UCSD-AML1 (cell line): ENCODE results near the gene SPATA31D1.

Source experiments
- DNase-seq: peaks from one replicate; lab custom pipeline; 2025; ENCODE audit not compliant: unreplicated experiment; lab: John Stamatoyannopoulos, UW

Gene SPATA31D1

GRCh38 chr9:82020331-82020730 lies 31.8 kb downstream of the SPATA31D1 start:
- DNase-seq: no peak

- DNase-seq: no peak
These were observed 32.6 kb downstream of the SPATA31D1 start for GRCh38 chr9:82021198-82021597.

DNA sequence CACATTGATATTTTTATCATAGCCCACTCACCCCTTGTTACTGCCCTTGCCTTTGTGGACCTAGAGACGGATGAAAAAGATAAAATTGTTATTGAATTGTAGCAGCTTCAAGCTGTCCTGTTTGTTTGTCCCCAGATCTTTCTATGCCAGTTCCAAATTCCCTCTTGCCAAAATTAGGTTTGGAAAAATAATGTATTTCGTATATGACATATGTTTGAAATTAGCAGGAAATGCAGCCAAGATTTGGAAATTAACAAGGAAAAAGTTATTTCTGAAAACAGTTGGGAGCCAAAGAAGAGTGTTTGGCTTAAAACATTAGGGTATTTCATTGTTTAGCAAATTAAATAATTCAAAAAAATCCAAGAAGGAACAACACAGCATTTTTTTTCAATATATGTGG lies 33.5 kb downstream of the SPATA31D1 start:
- DNase-seq: no peak

DNA sequence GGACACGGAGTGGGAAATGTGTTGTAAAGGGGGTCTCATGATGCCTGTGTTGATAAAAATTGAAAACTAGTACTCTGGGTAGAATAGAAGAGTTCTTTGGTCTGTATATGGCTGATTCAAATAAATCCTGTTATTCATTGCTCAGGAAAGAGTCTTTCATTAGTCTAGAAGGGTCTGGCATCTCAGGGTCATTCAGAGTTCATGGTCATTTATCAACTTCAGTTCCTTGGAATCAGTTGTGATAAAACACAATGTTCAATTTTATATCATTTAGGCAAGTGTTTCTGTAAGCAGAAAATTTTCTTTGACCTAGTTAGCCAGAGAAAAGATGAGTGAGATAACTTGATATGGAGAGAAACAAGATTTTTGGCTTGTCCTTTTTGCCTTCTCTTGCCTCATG lies 36.3 kb downstream of the SPATA31D1 start:
- DNase-seq: no peak

GRCh38 chr9:82031538-82032280 lies 43.1 kb downstream of the SPATA31D1 start:
- DNase-seq: no peak

- no peak for DNase-seq
These were observed 46.6 kb downstream of the SPATA31D1 start for GRCh38 chr9:82034956-82035731.

DNA sequence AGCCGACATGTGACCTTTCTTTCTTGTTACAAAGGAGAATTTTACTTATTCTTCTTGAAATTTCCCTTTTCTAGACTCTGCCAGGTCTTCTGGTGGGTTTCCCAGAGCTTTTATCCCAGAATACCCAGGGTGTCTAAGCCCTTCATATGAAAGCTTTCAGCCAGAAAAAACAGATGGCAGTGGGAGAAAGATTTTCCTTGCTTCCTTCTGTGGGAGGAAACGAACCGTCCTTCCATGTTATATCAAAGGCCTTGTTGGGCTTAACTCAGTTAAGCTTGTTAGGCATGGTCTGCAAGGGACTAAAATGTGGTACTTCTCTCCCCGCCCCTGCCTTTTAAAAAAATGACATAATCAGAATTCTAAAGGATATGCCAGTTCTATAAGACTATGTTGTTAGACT lies 47.5 kb downstream of the SPATA31D1 start:
- no peak for DNase-seq

GRCh38 chr9:82037126-82037525 lies 48.6 kb downstream of the SPATA31D1 start:
- no peak for DNase-seq

GRCh38 chr9:82038897-82039296 lies 50.3 kb downstream of the SPATA31D1 start:
- DNase-seq: no peak
